ENCODE data around the gene VSX1.

The VSX1 gene

DNA sequence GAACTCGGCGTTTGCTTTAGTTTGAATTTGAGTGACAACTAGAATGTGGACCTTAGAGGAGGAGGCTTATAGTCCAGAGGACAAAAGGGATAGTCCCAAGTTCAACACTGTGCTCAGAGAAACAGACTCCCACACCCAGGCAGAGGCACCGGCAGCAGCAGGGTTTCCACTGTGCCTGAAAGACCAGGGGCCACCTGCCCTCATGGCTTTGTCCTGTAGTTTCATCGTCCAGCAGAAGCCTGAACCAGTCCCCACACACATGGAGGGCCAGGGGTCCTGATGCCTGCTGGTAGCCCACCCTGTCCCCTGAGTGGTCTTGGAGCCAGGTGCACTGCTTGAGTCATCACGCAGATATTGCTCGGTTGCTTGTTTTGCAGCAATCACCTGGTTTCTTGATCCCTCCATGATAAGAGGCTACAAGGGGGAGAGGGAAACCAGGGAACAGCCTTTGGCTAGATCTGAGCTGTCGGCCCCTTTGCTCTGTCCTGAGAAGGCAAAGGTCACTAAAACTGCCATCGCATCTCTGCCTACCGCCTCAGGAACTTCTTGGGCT is 16.8 kb downstream of the VSX1 start:
- DNase-seq: no peak

DNA sequence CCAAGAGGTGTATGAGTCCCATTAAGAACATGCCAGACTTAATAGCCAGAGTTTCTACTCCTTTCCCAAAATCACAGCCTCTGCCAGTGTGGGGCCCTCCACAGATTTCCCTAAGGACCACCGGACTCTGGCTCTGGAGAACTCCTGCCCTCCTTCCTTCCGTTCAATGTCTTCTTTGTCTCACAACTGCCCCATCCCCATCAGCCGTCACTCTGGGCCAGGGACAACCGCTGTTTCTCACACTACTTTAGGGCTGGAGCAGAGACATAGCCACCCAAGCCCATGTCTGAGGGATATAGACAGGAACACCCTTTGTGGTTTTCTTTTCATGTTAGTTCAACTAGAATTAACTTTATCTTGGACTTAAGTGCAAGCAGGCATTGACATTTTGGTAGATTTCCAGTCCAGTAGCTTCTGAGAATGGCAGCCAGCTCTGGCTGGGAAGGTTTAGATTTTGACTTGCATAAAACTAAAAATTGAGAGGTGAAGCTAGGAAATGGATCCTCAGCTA is 17.3 kb downstream of the VSX1 start:
- DNase-seq: no peak

DNA sequence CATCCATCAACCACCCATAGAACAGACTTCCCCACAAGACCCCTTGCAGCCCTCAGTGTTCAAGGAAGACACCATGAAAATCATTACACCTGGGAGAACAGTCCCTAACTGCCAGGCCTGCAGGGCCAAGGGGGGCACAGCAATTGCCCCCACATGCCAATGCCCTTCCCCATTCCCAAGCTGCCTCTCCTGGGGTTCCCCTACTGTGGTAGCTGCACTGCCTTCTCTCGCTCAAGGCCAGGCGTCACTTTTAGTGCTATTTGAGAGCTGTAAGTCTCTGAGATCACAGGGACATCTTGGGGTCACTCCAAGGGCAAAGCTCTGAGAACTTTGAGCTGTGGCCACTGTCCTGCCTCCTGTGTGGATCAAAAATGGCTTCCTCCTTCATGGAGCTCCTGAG is 18.0 kb downstream of the VSX1 start:
- DNase-seq: no peak

DNA sequence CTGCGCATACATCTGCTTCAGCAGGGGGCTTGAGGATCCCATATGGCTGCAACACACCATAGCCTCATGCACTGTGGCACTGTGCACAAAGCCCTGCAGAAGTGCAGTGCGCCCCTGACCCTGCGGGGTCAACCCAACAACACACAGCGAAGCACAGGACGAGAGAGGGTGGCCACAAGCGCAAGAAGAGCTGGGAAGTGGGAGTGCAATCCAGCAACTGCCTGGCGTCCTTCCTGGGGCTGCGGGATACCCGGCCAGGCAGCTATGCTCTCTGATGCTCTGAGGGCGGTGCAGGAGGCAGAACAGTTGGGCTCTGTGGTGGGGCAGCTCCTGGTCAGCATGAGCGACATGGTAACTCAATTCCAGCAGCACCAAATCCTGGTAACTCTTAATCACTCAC is 18.4 kb downstream of the VSX1 start:
- no peak for DNase-seq

DNA sequence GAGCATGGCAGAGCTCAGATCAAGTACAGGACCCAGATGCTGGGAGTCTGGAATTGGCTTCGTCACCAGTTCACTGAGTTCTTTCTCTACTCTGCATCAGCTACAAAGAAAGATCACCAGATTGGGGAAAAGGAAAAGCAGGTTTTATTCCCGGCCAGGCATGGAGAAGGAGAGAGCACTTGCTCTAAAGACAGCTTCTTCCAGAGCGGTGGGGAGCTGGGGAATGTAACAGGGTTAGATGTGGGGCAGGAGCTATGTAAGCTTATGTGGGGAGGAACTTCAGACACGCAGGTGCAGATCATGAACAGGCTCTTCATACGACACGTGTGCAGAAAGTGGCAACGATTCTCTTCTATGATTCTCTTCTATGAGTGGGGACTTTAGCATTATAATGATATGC is 19.1 kb downstream of the VSX1 start:
- no peak for DNase-seq

DNA sequence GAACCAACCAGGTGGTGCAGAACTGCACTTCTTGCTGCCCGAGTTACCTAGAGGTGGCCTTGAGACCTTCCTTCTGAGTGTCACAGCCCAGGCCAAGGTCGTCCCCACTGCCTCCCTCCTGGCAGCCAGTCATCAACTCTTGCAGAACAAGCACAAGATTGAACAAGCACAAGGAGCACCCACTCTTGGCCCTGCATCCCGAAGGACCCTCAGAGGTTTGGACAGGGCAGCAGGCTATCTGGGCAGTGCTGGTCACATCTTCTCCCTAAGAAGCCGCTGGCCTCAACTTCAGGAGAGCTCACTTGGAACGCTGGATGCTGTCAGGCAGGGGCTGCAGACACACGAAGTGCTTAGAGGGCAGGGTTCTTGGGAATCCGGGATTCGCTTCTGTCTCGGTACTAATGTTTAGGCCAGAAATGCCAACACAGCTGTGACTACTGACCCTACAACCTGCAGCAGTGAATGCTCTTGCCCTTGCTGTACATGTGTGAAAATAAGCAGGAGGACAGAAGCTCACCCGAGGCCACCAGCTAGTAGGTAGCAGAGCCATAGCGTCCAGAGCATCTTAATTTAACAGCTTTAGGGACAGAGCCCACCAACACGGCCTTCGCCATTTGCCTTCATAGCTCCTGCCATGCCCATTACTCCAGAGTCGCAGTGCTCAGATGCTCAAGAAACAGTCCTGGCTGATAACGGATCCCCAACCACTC is 20.0 kb downstream of the VSX1 start:
- DNase-seq: no peak

DNA sequence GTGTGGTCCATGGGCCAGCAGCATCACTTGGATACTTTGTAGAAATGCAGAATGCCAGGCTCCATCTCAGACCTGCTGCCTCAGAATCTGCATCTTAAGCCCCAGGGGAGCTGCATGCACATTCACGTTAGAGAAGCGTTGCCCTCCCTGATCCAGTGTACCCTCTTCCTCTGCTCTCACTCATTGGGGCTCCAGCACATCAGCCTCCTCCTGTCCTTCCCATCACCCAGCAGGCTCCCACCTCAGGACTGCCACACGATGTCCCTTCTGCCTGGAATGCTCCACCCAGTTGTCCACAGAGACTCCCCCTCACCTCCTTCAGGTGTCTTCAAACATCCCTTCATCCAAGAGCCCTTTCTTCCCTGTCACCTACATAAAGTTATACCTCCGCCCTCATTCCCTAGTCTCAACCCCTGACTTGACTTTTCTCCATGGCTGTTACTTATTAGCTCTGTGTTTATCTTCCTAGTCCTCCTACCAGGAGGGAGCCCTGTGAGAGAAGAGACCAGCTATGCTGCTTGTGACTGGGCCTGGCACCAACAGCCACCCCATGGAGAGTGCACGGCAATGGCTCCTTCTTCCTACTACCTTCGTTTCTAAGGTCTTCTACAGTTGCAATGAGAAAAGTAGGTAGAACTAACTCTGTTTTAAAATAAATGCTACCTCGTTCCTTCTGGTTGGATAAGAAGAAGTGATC is 20.7 kb downstream of the VSX1 start:
- DNase-seq: no peak

DNA sequence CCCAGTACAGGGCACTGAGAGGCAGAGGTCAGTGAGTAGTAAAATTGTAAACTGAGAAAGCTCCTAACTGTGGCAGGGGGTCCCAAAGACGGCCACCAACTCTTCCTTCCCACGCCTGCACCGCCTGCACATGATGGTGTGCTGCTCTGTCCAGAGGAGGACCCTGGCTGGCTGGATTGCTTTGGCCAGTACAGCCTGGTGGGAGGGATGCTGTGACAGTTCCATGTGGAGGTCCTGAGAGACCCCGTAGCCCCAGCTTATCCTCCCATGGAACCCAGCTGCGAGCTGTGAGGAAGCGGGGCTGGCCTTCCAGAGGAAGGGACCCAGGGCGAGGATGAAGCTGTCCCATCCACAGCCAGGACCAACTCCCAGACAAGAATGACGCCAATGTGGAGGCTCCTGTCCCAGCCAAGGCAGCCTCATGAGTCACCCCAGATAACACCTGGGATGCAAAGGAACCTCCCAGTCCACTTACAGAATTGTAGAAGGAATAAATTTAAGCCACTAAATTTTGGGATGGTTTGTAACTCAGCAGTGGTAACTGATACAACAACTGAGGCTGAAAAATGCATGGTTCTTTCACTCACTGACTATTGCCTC is 22.0 kb downstream of the VSX1 start:
- DNase-seq: no peak

DNA sequence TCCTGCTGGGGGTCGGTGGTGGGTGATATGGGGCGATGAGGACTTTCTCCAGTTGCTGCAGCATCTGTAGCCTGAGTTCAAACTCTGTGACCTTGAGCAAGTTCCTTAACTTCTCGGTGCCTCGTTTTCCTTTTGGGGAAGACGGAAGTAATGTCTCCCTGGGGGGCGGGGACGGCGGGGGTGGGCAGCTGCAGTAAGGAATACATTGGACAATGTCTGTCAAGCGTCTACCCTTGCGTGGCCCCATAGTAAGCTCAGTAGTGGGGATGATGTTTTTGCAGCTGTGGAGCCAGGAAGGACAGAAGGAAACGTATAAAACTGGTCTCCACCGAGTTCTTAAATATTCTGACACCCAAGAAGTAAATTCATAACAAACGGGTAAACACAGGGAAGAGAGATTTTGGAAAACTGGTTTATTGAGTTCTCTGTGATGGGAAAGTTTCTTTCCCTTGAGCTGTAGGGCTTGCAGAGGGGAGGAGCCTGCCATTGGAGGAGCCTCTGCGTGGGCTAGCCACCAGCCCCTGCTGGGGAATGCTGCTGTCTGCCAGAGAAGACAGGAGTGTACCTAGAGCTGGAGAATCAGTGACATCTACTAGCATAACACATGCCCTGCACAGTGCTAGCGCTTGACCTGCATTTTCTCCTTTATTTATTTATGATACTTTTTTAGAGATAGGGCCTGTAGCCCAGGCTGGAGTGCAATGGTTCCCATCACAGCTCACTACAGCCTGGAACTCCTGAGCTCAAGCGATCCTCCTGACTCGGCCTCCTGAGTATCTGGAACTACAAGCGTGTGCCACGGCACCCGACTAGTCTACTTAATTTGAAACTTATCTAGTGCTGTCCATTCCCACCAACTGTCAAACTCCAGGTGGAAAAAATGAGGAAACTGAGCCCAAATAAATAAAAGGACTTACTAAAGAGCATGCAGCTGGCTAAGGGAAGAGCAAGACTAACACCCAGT is 22.8 kb downstream of the VSX1 start:
- DNase-seq: no peak

DNA sequence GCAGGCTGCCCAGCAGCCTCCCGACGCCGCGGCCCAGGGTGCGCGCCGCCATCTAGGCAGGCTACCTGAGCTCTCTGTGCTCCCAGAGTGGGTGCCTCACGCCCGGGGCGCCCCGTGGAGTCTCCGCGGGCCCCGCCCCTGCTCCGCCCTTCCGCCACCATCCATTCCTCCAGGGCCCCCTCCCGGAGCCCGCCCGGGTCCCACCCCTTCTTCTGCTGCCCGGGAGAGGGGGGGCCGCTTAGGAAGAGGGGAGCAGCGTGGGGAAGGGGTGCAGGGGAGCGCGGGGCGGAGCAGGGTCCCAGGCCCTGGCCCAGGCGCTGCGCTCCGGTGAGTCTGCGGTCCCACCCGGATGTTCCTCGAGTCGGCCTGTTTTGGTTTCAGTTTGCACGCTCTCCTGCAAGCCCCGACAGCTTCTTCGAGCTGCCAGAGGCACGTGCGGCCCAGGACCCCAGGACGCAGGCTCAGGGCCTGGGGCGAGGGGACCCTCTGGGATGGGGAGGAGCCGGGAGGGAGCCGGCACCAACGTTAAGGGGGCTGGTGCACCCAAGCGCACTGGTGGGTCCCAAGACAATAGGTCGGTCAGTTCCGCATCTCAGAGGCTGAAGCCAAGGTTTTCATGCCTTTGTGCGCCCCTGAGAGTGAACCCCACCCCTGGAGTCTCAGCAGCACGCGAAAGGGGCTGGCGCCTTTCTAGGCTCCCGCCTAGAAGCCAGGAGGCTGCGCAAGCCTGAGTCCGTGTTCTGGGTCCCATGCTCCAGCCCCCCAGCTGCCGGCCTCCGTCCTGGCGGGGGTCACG is 23.7 kb downstream of the VSX1 start, which contains the start of gene ACSS1:
TSS of gene ACSS1 (minus strand) at position 89 of the 796 bp plus-strand sequence. CDS start at position 52, 37 bp downstream.
- no peak for DNase-seq

DNA sequence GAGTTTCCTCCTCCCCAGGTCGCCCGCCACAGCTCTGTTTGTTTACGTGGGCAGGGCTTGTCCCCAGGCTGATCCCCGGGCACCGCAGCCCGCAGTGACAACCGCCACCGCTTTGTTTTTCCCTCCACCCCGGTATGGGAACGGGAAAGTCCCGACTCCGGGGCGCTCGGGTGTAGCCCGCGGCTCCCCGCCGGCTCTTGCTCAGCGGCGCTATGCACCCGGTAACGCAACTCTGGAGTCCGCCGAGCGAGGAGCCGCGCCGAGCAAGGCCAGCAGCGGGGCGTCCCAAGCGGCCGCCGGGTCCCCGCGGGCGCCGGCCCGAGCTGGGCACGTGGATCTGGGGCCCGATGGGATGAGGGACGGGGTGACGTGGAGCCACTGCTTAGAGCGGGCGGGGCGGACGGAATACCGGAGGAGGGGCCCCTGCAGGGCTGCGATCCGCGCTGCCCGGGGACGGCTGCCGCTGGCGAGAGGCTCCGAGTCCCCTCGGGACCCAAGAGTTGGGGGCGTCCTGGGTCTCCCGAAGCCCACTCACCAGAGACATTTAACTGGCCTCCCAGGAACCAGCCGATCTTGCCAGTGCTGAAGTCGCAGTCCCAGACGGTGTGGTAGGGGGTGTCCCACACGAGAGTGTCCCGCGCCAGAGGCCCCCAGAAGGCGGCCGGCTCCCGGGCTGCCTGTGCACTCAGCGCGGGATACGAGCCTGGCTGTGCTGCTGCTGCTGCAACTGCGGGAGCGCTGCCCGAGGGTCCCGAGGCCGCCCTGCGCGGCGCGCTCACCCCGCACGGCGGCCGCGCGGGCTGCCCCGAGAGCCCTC is 24.5 kb downstream of the VSX1 start:
- no peak for DNase-seq

DNA sequence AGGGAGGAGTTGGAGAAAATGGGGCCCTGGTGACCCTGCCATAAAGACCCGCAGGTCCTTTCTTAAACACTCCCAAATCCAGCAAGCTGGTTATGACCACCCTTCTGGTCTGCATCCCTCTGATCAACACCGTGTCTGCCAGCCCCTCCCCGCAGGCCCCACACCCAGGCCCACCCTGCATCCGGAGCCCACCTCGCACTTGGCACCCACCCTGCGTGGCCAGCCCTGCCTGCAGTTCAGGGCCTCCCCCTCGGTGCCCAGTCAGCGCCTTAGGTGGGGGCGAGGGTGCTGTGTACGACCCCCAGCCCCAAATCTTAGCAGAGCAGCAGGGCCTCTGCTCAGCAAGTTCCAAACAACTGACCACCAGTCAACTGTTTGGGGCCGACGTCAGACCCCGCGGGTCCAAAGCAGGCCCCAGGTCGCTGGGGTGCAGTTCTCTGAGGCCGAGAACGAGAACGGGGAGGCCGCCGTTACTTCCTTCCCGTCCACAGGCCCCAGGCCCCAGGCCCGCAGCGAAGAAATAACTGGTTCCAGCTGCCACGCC is 25.2 kb downstream of the VSX1 start:
- DNase-seq: no peak

DNA sequence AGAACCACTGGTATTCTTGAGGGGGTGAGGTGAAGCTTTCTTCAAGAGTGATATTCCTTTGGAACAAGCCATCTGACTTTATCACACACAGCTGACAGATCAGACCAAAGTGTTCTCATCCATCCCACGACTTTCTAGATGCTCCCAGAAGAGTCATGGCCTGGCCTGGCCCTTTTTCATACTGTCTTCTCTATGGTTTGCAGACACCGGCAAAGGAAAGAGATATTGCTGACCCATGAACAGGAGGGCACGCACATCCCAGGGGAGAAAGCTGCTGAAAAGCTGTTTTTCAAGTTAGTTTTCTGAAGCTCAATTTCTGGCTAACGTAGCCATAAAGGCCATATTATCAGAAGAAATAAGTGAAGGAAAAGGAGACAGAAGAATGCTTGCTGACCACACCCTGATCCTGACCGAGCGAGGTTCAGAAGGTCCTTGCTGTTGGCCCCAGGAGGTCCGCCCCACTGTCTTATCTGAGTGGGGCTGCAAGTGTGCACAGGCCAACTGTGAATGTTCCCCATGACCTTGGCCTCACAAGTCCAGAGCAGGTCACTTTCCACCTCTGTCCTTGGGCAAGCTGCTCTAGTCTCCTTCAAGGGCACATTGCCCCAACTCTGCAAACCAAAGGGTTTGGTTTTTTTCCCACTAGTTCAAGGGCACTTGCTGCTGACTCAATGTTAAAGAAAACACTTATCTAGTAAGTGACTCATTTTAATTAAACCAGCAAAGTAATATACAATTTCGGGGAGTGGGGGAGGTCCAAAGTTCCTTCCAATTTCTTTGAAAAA is 26.0 kb downstream of the VSX1 start:
- DNase-seq: no peak

DNA sequence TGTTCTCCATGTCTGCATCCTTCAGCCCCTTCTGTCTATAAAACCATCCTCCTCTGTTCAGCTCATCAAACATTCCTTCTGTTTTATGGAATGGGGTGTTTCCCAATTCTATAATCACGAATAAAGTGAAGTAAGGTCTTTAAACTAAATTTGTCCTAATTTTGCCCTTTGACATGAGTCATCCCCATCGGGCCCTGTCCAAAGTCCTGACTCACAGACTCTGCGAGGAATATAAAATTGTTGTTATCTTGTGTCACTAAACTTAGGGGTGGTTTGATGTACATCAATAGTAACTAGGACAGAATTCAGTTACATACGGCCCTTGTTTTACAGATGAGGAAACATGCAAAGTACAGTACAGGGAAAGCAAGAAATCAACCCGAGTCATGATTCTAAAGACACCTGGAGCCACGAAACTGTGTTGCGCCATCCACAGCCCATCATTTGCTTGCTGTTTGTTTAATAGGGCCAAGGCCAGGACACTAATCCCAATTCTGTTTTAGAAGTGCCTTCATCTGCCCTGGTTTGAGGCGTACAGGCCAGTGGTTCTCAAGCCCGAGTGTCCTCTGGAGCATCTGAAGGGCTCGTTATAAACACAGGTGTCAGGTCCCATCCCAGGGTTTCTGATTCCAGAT is 26.8 kb downstream of the VSX1 start:
- no peak for DNase-seq

DNA sequence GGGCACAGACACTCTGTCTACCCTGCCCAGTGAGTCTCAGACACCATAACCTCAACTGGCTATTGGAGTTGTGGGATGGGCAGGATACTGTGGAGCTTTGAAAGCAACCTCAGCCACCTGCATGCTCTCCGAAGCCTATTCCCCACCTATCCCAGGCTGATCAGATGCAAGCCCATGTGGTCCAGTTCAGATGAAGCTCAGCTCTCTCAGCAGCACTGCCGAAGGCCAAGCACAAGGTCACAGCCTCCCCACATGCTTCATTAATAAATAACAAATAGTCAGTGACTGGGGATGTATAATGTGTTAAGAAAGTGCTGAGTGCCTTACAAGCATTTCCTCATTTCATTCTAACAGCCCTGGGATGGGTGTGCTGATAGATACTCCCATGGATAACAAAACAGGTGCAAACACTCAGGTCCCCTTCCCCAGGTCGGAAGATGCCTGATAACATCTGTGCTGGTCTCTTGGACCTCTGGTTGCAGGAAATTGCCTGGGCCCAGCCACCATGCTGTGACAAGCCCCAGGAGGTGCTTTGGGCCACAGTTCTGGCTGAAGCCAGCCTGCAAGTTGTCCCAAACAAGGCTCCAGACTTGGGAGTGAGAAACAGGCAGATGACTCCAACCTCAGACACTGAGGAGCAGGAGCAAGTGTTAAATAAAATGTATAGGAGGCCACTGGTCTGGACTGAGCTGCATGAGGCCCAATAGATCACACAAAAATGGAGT is 27.7 kb downstream of the VSX1 start:
- DNase-seq: no peak

DNA sequence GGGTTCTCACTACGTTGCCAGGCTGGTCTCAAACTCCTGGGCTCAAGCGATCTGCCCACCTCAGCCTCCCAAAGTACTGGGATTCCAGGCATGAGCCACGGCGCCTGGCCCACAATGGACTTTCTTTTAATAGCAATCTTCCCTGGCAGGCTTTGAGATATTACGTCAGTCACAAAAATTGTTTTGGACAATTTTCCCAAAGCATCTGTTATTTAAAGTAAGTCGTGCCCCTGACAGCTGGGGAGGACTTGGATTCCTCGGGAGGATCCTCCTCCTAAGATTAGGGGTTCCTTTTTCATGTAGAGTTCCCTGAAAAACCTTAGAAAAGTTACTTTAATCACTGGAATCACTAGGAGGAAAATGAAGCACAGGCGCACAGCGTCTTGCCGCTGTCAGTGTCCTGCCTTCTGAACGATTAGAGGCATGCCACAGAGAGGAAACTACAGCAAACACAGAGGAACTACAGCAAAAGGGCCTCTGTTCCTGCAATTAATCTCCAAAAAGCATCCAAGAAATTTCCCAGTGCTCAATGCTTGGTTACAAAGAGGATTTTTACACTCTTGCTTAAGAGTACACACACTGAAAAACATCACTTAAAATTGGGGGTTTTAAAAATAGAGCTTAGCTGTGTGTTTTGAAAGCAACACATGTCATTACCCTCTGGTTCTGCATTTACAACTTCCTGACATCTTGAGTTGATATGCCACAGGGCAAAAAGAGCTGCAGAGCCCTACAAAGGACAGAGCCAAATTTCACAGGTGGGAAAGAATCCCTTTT is 28.5 kb downstream of the VSX1 start:
- no peak for DNase-seq
